HepG2 (cell line): Measurements from ENCODE around the gene GALNT1. TPM values are rescaled to one million over a fixed set of nuclear protein-coding genes. Genes with fewer than 3 reads are reported as not detected.

Experiments used
- ATAC-seq: fragments of 200-7000 bp; cut with Tn5 transposase; 3 replicates; pipeline ENCODE4 v1.9.1; 2020; ENCODE audit warnings: mild to moderate bottlenecking, moderate library complexity
- BruUV-seq: library from RNA; stranded (reverse); fragments of 400-500 nt; replicated peaks from 2 replicates; lab custom pipeline; 2021; lab: Mats Ljungman, UMichigan
- CTCF ChIA-PET: fragments of 300-600 bp; formaldehyde crosslinking; extraction: SDS; loops from one replicate; lab custom pipeline; 2021; ENCODE audit warnings: low total read pairs, inconsistent platforms, low intra/inter-chr PET ratio; lab: Yijun Ruan, JAX
- POLR2A ChIA-PET: fragments of 350-600 bp; sonication (Branson Sonifier 250); formaldehyde crosslinking; loops from one replicate; lab custom pipeline; 2020; ENCODE audit warnings: antibody characterized with exemption, inconsistent platforms; lab: Yijun Ruan, JAX
- DNase-seq: peaks from one replicate; pipeline ENCODE4 v3.0.0-alpha.2; 2015; ENCODE audit warnings: low spot score
- FAIRE-seq: peaks from 3 replicates; lab custom pipeline; 2011; peaks lifted over from hg19 to GRCh38; lab: Jason Lieb, UNC
- H2AFZ ChIP-seq: one replicate; pipeline ENCODE4 v1.6.1; 2011; ENCODE audit warnings: low read length, inconsistent platforms
- H3K27ac ChIP-seq: fragments of 300-600 bp; 3 replicates; pipeline ENCODE4 v1.8.0; 2011; ENCODE audit warnings: mixed run types, mild to moderate bottlenecking, mixed read lengths, low read length, inconsistent platforms; ENCODE audit not compliant: insufficient read depth; ENCODE audit errors: extremely low read length
- H3K27me3 ChIP-seq, 2 experiments: fragments of 200-600 bp in 1 of 2; 2 replicates in 1 of 2; 3 replicates in 1 of 2; pipeline versions ENCODE4 v1.6.0 to v1.8.0; 2011; ENCODE audit warnings: low read length in 2 of 2, mild to moderate bottlenecking in 2 of 2, moderate library complexity in 2 of 2, inconsistent platforms in 1 of 2; ENCODE audit not compliant: insufficient read depth in 2 of 2, control insufficient read depth in 1 of 2
- H3K36me3 ChIP-seq, 2 experiments: fragments of 200-600 bp in 1 of 2; replicated peaks in 1 of 2; 2 replicates in 1 of 2; 3 replicates in 1 of 2; pipeline versions ENCODE4 v1.5.1 to v1.8.0; 2011; ENCODE audit warnings: low read length in 2 of 2, inconsistent platforms in 1 of 2; ENCODE audit not compliant: insufficient read depth in 2 of 2, control insufficient read depth in 1 of 2
- H3K4me1 ChIP-seq: 2 replicates; pipeline ENCODE4 v1.5.1; 2012; ENCODE audit warnings: low read length, inconsistent platforms; ENCODE audit not compliant: insufficient read depth
- H3K4me2 ChIP-seq: 2 replicates; pipeline ENCODE4 v1.6.0; 2011; ENCODE audit warnings: low read depth, low read length, inconsistent platforms
- H3K4me3 ChIP-seq, 3 experiments: fragments of 200-600 bp in 1 of 3; sonication (generic), shearing (Covaris generic) in 1 of 3; replicated peaks in 1 of 3; 2 replicates each; pipeline ENCODE4 v1.5.1; 2011 to 2016; ENCODE audit warnings: low read length in 3 of 3, inconsistent platforms in 2 of 3, low read depth in 2 of 3, mild to moderate bottlenecking in 2 of 3, control low read depth in 1 of 3, mixed read lengths in 1 of 3; ENCODE audit not compliant: insufficient read depth in 1 of 3
- H3K79me2 ChIP-seq: one replicate; pipeline ENCODE4 v1.6.1; 2011; ENCODE audit warnings: low read length, inconsistent platforms; ENCODE audit not compliant: insufficient read depth
- H3K9ac ChIP-seq: 2 replicates; pipeline ENCODE4 v1.6.0; 2011; ENCODE audit warnings: mild to moderate bottlenecking, low read depth, low read length, inconsistent platforms; ENCODE audit not compliant: insufficient read depth
- H3K9me3 ChIP-seq: 2 replicates; pipeline ENCODE4 v1.5.1; 2012; ENCODE audit warnings: mild to moderate bottlenecking, low read length
- H4K20me1 ChIP-seq: 2 replicates; pipeline ENCODE4 v1.6.0; 2011; ENCODE audit warnings: inconsistent platforms, mild to moderate bottlenecking, low read length, moderate library complexity; ENCODE audit not compliant: insufficient read depth
- DDIT3 ChIP-seq: sonication (generic); formaldehyde crosslinking; IDR thresholded peaks from 2 replicates; pipeline ENCODE4 v1.4.0; 2020; ENCODE audit warnings: mild to moderate bottlenecking, missing genetic modification reagents
- HMGA1 ChIP-seq: sonication (generic); formaldehyde crosslinking; conservative IDR thresholded peaks from 2 replicates; pipeline ENCODE4 v1.4.0; 2020; ENCODE audit warnings: missing genetic modification reagents
- MLX ChIP-seq: IDR thresholded peaks from 2 replicates; pipeline ENCODE4 v1.6.1; 2016
- ZNF282 ChIP-seq: fragments of 450-650 bp; IDR thresholded peaks from 2 replicates; pipeline ENCODE4 v1.6.1; 2018; ENCODE audit not compliant: partially characterized antibody
- ZNF629 ChIP-seq: sonication (generic); formaldehyde crosslinking; conservative IDR thresholded peaks from 2 replicates; pipeline ENCODE4 v1.5.0; 2020; ENCODE audit warnings: missing genetic modification reagents
- WGBS: methylation state at CpG from one replicate; pipeline ENCODE4 v1.1.6; 2017; ENCODE audit warnings: low lambda C conversion rate; 5-methylcytosine and 5-hydroxymethylcytosine counted together
- in situ Hi-C: cut with HindIII; loops from 2 replicates; pipeline ENCODE4 v1.10.0; 2017; ENCODE audit warnings: low pct_unique_long_range_greater_than_20kb; ENCODE audit not compliant: extremely low pct_ligation_motif_present
- intact Hi-C: fragments of 100-400 bp; cut with micrococcal nuclease; formaldehyde crosslinking; loops from one replicate; pipeline ENCODE4 v1.10.0; 2022; ENCODE audit not compliant: unreplicated experiment
- polyA plus RNA-seq, 8 experiments: library from polyadenylated mRNA; depleted of rRNA in 3 of 8; stranded (reverse) in 7 of 8; unstranded in 1 of 8; fragments of >200 nt; fragmentation: Illumina TruSeq in 4 of 8; extraction: Trizol in 4 of 8; gene quantifications; 2 replicates each; pipeline versions ENCODE4 v1.2.1 to v1.2.3, GENCODE V29; 2011 to 2016; ENCODE audit warnings: low read depth in 4 of 8, missing spikeins in 1 of 8, mixed read lengths in 1 of 8; ENCODE audit not compliant: insufficient read depth in 1 of 8
- total RNA-seq, 5 experiments: library from RNA; depleted of rRNA; stranded (reverse); fragments of >200 nt; fragmentation: Illumina TruSeq; extraction: Trizol; gene quantifications; 2 replicates each; pipeline ENCODE4 v1.2.3, GENCODE V29; 2016; ENCODE audit warnings: low read depth in 1 of 5
- TF ChIP-seq, protein P1 (sequence below): sonication (generic); formaldehyde crosslinking; IDR thresholded peaks from 2 replicates; pipeline ENCODE4 v1.4.0; 2020; ENCODE audit warnings: missing genetic modification reagents, mild to moderate bottlenecking, borderline replicate concordance

GALNT1 gene
- total and polyA plus RNA-seq, 2 of the 13 experiments (the other 11 are each of a cell fraction or from before 2014, with no cell fraction given) = 41.1 to 100 TPM

DNA sequence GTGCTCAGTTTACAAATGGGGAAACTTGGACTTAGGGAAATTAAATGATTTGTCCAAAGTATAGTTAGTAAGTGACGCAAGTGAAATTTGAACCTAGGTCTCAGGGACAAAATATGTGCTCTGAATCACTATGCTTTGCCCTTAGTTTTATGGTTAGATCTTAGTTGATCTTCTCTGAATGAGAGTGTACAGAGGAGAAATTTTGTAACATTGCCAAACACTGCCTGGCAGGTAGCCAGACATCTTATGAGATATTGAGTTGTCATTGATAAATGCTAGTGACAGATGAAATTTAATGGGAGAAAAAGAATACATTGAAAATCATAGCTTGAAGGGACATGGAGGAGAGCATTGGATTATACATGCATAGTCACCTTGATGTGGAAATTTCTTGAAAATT is 91.4 kb downstream of the GALNT1 start:
- WGBS = 94% methylated on average over 1 of the region's 1 CpG
- Histone ChIP-seq H3K4me3 (no peak overlapping the region), H3K4me2 (no peak overlapping the region), H3K9ac (no peak overlapping the region), H3K36me3 (no peaks in the 10 kb centered on the region), H3K79me2 (no peaks in the 10 kb centered on the region), H3K27ac (no peak overlapping the region), H3K4me1 (no peaks in the 10 kb centered on the region), H3K9me3 (no peaks in the 10 kb centered on the region), H3K27me3 (no peaks in the 10 kb centered on the region), H4K20me1 (no peaks in the 10 kb centered on the region), H2AFZ (no peak overlapping the region)
- CTCF ChIA-PET = no interaction called here
- TF ChIP-seq DDIT3 (CRISPR knock-in tag) (no peak), HMGA1 (CRISPR knock-in tag) (no peak), ZNF282 (no peak), ZNF629 (CRISPR knock-in tag) (no peak), MLX (CRISPR knock-in tag) (no peak)
- TF ChIP-seq, protein P1, sequence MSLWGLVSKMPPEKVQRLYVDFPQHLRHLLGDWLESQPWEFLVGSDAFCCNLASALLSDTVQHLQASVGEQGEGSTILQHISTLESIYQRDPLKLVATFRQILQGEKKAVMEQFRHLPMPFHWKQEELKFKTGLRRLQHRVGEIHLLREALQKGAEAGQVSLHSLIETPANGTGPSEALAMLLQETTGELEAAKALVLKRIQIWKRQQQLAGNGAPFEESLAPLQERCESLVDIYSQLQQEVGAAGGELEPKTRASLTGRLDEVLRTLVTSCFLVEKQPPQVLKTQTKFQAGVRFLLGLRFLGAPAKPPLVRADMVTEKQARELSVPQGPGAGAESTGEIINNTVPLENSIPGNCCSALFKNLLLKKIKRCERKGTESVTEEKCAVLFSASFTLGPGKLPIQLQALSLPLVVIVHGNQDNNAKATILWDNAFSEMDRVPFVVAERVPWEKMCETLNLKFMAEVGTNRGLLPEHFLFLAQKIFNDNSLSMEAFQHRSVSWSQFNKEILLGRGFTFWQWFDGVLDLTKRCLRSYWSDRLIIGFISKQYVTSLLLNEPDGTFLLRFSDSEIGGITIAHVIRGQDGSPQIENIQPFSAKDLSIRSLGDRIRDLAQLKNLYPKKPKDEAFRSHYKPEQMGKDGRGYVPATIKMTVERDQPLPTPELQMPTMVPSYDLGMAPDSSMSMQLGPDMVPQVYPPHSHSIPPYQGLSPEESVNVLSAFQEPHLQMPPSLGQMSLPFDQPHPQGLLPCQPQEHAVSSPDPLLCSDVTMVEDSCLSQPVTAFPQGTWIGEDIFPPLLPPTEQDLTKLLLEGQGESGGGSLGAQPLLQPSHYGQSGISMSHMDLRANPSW (CRISPR knock-in tag) = no peak
- no TSS peak for BruUV-seq
- ATAC-seq (no peak), FAIRE-seq (no peak), DNase-seq (no peak)
- intact Hi-C loops = no loop called here
- POLR2A ChIA-PET = no interaction called here
- in situ Hi-C loops = no loop called here
